Loucy (cell line): ENCODE measurements around the gene DCAKD.

Experiments used
- H2AFZ ChIP-seq: fragments of 200-600 bp; sonication (generic); 2 replicates; pipeline ENCODE4 v1.6.0; 2016; ENCODE audit warnings: antibody characterized with exemption, mild to moderate bottlenecking, low read length, moderate library complexity
- H3F3A ChIP-seq: fragments of 200-600 bp; 2 replicates; pipeline ENCODE4 v1.6.0; 2016; ENCODE audit warnings: antibody characterized with exemption, low read depth, mild to moderate bottlenecking
- H3K27me3 ChIP-seq: fragments of 200-600 bp; sonication (generic); 2 replicates; pipeline ENCODE4 v1.6.1; 2014; ENCODE audit warnings: low read length, mild to moderate bottlenecking; ENCODE audit not compliant: insufficient read depth, poor library complexity, severe bottlenecking
- H3K36me3 ChIP-seq: fragments of 200-600 bp; sonication (generic); 2 replicates; pipeline ENCODE4 v1.6.1; 2016; ENCODE audit warnings: low read length; ENCODE audit not compliant: insufficient read depth
- H3K4me1 ChIP-seq: fragments of 200-600 bp; sonication (generic); 2 replicates; pipeline ENCODE4 v1.5.1; 2014; ENCODE audit warnings: low read length, mild to moderate bottlenecking; ENCODE audit not compliant: insufficient read depth, poor library complexity, severe bottlenecking
- H3K4me2 ChIP-seq: fragments of 200-600 bp; sonication (generic); 2 replicates; pipeline ENCODE4 v1.6.0; 2014; ENCODE audit warnings: antibody characterized with exemption, low read length, low read depth, mild to moderate bottlenecking; ENCODE audit not compliant: poor library complexity, severe bottlenecking
- H3K4me3 ChIP-seq: fragments of 200-600 bp; sonication (generic); 2 replicates; pipeline ENCODE4 v1.5.1; 2014; ENCODE audit warnings: low read length, mild to moderate bottlenecking, mixed read lengths; ENCODE audit not compliant: poor library complexity, severe bottlenecking
- H3K79me2 ChIP-seq: fragments of 200-600 bp; sonication (generic); 2 replicates; pipeline ENCODE4 v1.6.1; 2014; ENCODE audit warnings: low read length; ENCODE audit not compliant: insufficient read depth
- H3K9ac ChIP-seq: fragments of 200-600 bp; sonication (generic); 2 replicates; pipeline ENCODE4 v1.6.0; 2014; ENCODE audit warnings: mild to moderate bottlenecking, low read depth, low read length, moderate library complexity; ENCODE audit not compliant: poor library complexity, severe bottlenecking
- H3K9me2 ChIP-seq: fragments of 200-600 bp; sonication (generic); replicated peaks from 2 replicates; pipeline ENCODE4 v1.6.1; 2016; ENCODE audit warnings: low read depth, low read length, mixed read lengths
- H3K9me3 ChIP-seq: fragments of 200-600 bp; sonication (generic); 2 replicates; pipeline ENCODE4 v1.6.1; 2014; ENCODE audit warnings: mild to moderate bottlenecking, antibody characterized with exemption, low read length, low read depth; ENCODE audit not compliant: insufficient read depth
- H4K20me1 ChIP-seq: fragments of 200-600 bp; sonication (generic); 2 replicates; pipeline ENCODE4 v1.6.0; 2014; ENCODE audit warnings: antibody characterized with exemption, low read length, mild to moderate bottlenecking; ENCODE audit not compliant: insufficient read depth, poor library complexity, severe bottlenecking
- CTCF ChIP-seq: fragments of 200-600 bp; sonication (generic); conservative IDR thresholded peaks from 2 replicates; pipeline ENCODE4 v1.5.1; 2014; ENCODE audit warnings: mild to moderate bottlenecking, antibody characterized with exemption, low read length
- EZH2phosphoT487 ChIP-seq: fragments of 200-600 bp; IDR thresholded peaks from 2 replicates; pipeline ENCODE4 v1.6.1; 2018; ENCODE audit warnings: antibody characterized with exemption, mild to moderate bottlenecking, moderate library complexity, borderline replicate concordance

Gene DCAKD

GRCh38 chr17:45029758-45030423 is 21.5 kb downstream of the DCAKD start:
- no peaks in the 10 kb centered on the region for H3F3A ChIP-seq
- H3K36me3 ChIP-seq: peaks cover 6% of the 10 kb centered on the region; the same call in 1 of the 2 replicates
- H3K79me2 ChIP-seq: no peaks in the 10 kb centered on the region
- no peak overlapping the region for H2AFZ ChIP-seq
- no peak overlapping the region for H3K4me3 ChIP-seq
- no peaks in the 10 kb centered on the region for H3K9me2 ChIP-seq
- no peak overlapping the region for H3K9ac ChIP-seq
- H3K4me1 ChIP-seq: peaks cover 3% of the 10 kb centered on the region
- TF ChIP-seq EZH2phosphoT487 (no peak), CTCF (no peak)
- no peaks in the 10 kb centered on the region for H3K27me3 ChIP-seq
- no peaks in the 10 kb centered on the region for H3K9me3 ChIP-seq
- no peak overlapping the region for H3K4me2 ChIP-seq
- H4K20me1 ChIP-seq: no peaks in the 10 kb centered on the region

- H3K36me3 ChIP-seq: peaks cover 6% of the 10 kb centered on the region; the same call in 1 of the 2 replicates
- no peak overlapping the region for H2AFZ ChIP-seq
- no peak overlapping the region for H3K4me2 ChIP-seq
- H3K9me3 ChIP-seq: no peaks in the 10 kb centered on the region
- no peaks in the 10 kb centered on the region for H3K9me2 ChIP-seq
- no peak overlapping the region for H3K4me3 ChIP-seq
- no peak overlapping the region for H3K9ac ChIP-seq
- no peak for TF ChIP-seq EZH2phosphoT487
- no peak for TF ChIP-seq CTCF
- H3F3A ChIP-seq: no peaks in the 10 kb centered on the region
- no peaks in the 10 kb centered on the region for H4K20me1 ChIP-seq
- H3K27me3 ChIP-seq: no peaks in the 10 kb centered on the region
- no peaks in the 10 kb centered on the region for H3K79me2 ChIP-seq
- peaks cover 3% of the 10 kb centered on the region for H3K4me1 ChIP-seq
These were observed 22.3 kb downstream of the DCAKD start for GRCh38 chr17:45029096-45029495.

GRCh38 chr17:45022655-45023339 is 28.6 kb downstream of the DCAKD start:
- Histone ChIP-seq H3F3A (no peaks in the 10 kb centered on the region), H3K9ac (no peak overlapping the region), H3K4me2 (no peak overlapping the region), H3K9me2 (no peaks in the 10 kb centered on the region), H2AFZ (no peak overlapping the region), H3K9me3 (no peaks in the 10 kb centered on the region), H4K20me1 (no peaks in the 10 kb centered on the region), H3K79me2 (no peaks in the 10 kb centered on the region), H3K27me3 (no peaks in the 10 kb centered on the region), H3K36me3 (no peaks in the 10 kb centered on the region), H3K4me3 (no peak overlapping the region), H3K4me1 (peaks cover 4% of the 10 kb centered on the region)
- TF ChIP-seq EZH2phosphoT487 (no peak), CTCF (no peak)
